Suprapubic skin (tissue), 4 donors: ENCODE results near the gene CPSF7. TPM values are rescaled to one million over a fixed set of nuclear protein-coding genes. Genes with fewer than 3 reads are reported as not detected.

Experiments
- DNase-seq, 2 donors: peaks; one replicate each; pipeline ENCODE4 v3.0.0-alpha.2; 2019; ENCODE audit warnings: low spot score in 2 of 2
- H3K27ac ChIP-seq: fragments of 200-600 bp; sonication (generic); one replicate; pipeline ENCODE4 v1.5.1; 2019
- H3K27me3 ChIP-seq: fragments of 200-600 bp; sonication (generic); one replicate; pipeline ENCODE4 v1.5.1; 2019
- H3K36me3 ChIP-seq: fragments of 200-600 bp; sonication (generic); one replicate; pipeline ENCODE4 v1.5.1; 2019
- H3K4me1 ChIP-seq: fragments of 200-600 bp; sonication (generic); one replicate; pipeline ENCODE4 v1.5.1; 2019
- H3K4me3 ChIP-seq: fragments of 200-600 bp; sonication (generic); one replicate; pipeline ENCODE4 v1.5.1; 2019; ENCODE audit warnings: mild to moderate bottlenecking
- H3K9me3 ChIP-seq: fragments of 200-600 bp; sonication (generic); one replicate; pipeline ENCODE4 v1.5.1; 2019
- EP300 ChIP-seq: sonication (generic); formaldehyde crosslinking; IDR thresholded peaks from one replicate; pipeline ENCODE4 v1.6.1; 2017; ENCODE audit warnings: antibody characterized with exemption
- POLR2A ChIP-seq, 2 donors: fragments of 450-650 bp; IDR thresholded peaks; one replicate each; pipeline ENCODE4 v1.6.1; 2017; ENCODE audit warnings: antibody characterized with exemption in 2 of 2, mild to moderate bottlenecking in 2 of 2, moderate library complexity in 2 of 2
- POLR2AphosphoS5 ChIP-seq, 3 donors: sonication (generic); formaldehyde crosslinking; IDR thresholded peaks; one replicate each; pipeline ENCODE4 v1.6.1; 2017; ENCODE audit warnings: antibody characterized with exemption in 3 of 3
- WGBS: methylation state at CpG from one replicate; pipeline ENCODE4 v1.1.5; 2018; 5-methylcytosine and 5-hydroxymethylcytosine counted together
- total RNA-seq, 4 donors: library from RNA; depleted of rRNA; stranded (reverse); fragments of >200 nt; gene quantifications; one replicate each; pipeline ENCODE4 v1.1.0, GENCODE V29; 2016
- TF ChIP-seq, protein P1 (sequence below), 2 donors: fragments of 200-600 bp in 1 of 2; fragments of 450-650 bp in 1 of 2; sonication (generic) in 1 of 2; IDR thresholded peaks; one replicate each; pipeline ENCODE4 v1.5.1; 2016 to 2019; ENCODE audit warnings: antibody characterized with exemption in 2 of 2, mild to moderate bottlenecking in 1 of 2, moderate library complexity in 1 of 2

The CPSF7 gene
- 10 to 100 TPM; 57.2 to 76.2 (median 70.7) TPM for total RNA-seq

DNA sequence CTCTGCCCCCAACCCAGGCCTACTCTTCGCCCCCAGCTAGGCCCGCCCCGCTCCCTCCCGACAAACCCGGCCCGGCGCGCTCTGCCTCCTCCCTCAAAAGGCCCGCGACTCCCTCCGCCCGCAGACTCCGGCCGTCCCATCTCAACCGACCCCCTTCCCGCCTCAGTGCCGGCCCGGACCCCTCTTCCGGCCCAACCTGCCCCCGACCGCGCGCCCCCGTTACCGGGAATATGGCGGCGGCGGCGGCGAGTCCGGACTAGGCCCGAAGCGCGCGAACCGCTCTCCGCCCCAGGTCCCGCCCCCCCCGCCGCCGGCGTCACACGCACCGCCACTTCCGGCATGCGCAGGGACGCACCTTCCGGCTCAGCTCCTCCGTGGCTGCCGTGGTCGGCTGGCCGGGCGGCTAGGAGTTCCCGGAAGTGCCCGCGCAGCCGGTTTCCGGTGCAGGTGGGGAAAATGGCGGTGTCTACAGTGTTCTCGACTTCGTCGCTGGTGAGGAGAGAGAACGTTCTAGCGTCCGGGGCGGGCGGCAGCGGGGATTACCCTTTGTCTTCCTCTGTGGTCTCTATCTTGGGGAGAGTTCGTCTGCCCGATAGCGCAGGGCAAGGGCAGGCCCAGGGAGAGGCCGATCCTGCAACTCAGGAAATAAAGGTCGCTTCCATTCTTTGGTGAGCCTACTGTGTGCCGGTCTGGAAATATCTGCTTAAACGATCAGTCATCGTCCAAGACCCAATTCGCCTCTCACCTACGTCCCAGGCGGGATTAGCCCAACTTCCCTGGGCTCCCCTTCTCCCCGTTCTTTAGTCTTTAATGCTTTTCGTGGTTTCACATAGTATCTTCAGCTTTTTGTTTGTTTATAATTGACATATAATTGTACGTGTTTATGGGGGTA lies at the start of gene CPSF7, which contains the start of gene SDHAF2:
Gene CPSF7, minus strand, starts transcription at position 285 of the 892 bp plus-strand sequence. CDS start 740 bp downstream, outside the sequence.
Gene SDHAF2, plus strand, starts transcription at position 434 of the 892 bp plus-strand sequence. Its CDS starts 23 bp downstream, at position 457.
- H3K36me3 ChIP-seq: peaks cover 34% of the 10 kb centered on the region
- H3K27ac ChIP-seq: peak within 1 kb of the TSS; percentile 99
- DNase-seq: peak; percentile 97 to 98
- TF ChIP-seq, protein P1, sequence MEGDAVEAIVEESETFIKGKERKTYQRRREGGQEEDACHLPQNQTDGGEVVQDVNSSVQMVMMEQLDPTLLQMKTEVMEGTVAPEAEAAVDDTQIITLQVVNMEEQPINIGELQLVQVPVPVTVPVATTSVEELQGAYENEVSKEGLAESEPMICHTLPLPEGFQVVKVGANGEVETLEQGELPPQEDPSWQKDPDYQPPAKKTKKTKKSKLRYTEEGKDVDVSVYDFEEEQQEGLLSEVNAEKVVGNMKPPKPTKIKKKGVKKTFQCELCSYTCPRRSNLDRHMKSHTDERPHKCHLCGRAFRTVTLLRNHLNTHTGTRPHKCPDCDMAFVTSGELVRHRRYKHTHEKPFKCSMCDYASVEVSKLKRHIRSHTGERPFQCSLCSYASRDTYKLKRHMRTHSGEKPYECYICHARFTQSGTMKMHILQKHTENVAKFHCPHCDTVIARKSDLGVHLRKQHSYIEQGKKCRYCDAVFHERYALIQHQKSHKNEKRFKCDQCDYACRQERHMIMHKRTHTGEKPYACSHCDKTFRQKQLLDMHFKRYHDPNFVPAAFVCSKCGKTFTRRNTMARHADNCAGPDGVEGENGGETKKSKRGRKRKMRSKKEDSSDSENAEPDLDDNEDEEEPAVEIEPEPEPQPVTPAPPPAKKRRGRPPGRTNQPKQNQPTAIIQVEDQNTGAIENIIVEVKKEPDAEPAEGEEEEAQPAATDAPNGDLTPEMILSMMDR (IDR thresholded peaks at IDR 0.05): no peak
- TF ChIP-seq EP300: no peak
- peak; percentile 45 to 88 (median 81) for TF ChIP-seq POLR2AphosphoS5 (IDR thresholded peaks at IDR 0.05)
- TF ChIP-seq POLR2A (IDR thresholded peaks at IDR 0.05): peak; percentile 20 to 85
- peaks cover 38% of the 10 kb centered on the region for H3K4me1 ChIP-seq
- H3K9me3 ChIP-seq: no peaks in the 10 kb centered on the region
- peak within 1 kb of the TSS; percentile 86 for H3K4me3 ChIP-seq
- no peaks in the 10 kb centered on the region for H3K27me3 ChIP-seq
- under 1% methylated on average over 74 of the region's 82 CpGs for WGBS

- DNase-seq: no peak
- TF ChIP-seq, protein P1 (IDR thresholded peaks at IDR 0.05): peak; percentile 79 to 90
- TF ChIP-seq POLR2A (IDR thresholded peaks at IDR 0.05): no peak
- 9% methylated on average over 3 of the region's 18 CpGs for WGBS
- Histone ChIP-seq H3K4me1 (peaks cover 23% of the 10 kb centered on the region), H3K27ac (no peak overlapping the region), H3K4me3 (no peak overlapping the region), H3K9me3 (no peaks in the 10 kb centered on the region), H3K27me3 (no peaks in the 10 kb centered on the region), H3K36me3 (no peaks in the 10 kb centered on the region)
These were observed 48.0 kb upstream of the CPSF7 start for GRCh38 chr11:61477727-61478148.

DNA sequence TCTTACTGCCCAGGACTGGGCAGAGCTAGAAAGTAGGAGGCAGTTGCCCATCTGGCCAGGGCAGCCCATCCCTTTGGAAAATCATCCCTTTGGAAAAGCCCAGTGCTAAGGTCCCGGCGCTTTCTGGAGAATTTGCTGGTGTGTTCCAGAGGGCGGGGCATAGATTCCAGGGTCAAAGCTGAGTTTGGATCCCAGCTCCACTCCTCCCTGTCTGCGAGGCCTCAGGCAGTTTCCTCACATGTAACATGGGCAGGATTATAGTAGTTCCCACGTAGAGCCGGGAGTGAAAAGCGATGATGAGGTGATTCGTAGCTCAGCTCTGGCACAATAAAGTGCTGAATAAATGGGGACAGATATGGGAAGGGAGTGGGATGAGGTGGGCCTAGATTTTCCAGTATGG lies 47.4 kb upstream of the CPSF7 start:
- WGBS: 13% methylated on average over 8 of the region's 8 CpGs
- Histone ChIP-seq H3K27me3 (no peaks in the 10 kb centered on the region), H3K27ac (no peak overlapping the region), H3K4me1 (peaks cover 27% of the 10 kb centered on the region), H3K9me3 (no peaks in the 10 kb centered on the region), H3K36me3 (no peaks in the 10 kb centered on the region), H3K4me3 (no peak overlapping the region)
- TF ChIP-seq EP300 (no peak), POLR2A (IDR thresholded peaks at IDR 0.05) (no peak), POLR2AphosphoS5 (IDR thresholded peaks at IDR 0.05) (no peak)
- TF ChIP-seq, protein P1 (IDR thresholded peaks at IDR 0.05): no peak
- no peak for DNase-seq

- 80% methylated on average over 2 of the region's 3 CpGs for WGBS
- Histone ChIP-seq H3K9me3 (no peaks in the 10 kb centered on the region), H3K27me3 (no peaks in the 10 kb centered on the region), H3K27ac (no peak overlapping the region), H3K4me3 (no peak overlapping the region), H3K36me3 (no peaks in the 10 kb centered on the region), H3K4me1 (peaks cover 32% of the 10 kb centered on the region)
- TF ChIP-seq POLR2AphosphoS5 (IDR thresholded peaks at IDR 0.05): no peak
- TF ChIP-seq POLR2A (IDR thresholded peaks at IDR 0.05): no peak
- TF ChIP-seq, protein P1 (IDR thresholded peaks at IDR 0.05): no peak
- no peak for TF ChIP-seq EP300
- no peak for DNase-seq
These were observed 46.6 kb upstream of the CPSF7 start for GRCh38 chr11:61476371-61476770.

DNA sequence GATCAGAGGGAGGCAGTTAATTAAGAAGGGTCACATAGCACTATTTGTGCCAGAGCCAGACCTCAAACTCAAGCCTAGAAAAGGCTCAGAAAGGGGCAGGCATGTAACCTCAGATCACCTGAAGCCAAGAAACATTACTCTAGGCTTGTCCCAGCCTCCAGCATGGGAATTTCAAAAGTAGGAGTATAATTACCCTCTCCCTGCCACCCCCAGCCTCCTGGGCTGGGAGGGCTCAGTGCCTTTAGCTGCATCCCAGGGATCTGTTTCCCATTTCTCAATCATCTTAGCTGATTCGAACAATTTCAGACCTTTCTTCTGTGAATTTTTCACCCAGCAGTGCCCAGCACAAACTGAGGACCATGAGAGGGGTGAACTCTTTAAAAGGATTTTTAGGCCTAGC lies 45.7 kb upstream of the CPSF7 start:
- TF ChIP-seq EP300: no peak
- no peak for TF ChIP-seq POLR2AphosphoS5 (IDR thresholded peaks at IDR 0.05)
- TF ChIP-seq, protein P1 (IDR thresholded peaks at IDR 0.05): no peak
- no peak for TF ChIP-seq POLR2A (IDR thresholded peaks at IDR 0.05)
- Histone ChIP-seq H3K36me3 (no peaks in the 10 kb centered on the region), H3K4me3 (no peak overlapping the region), H3K4me1 (peaks cover 32% of the 10 kb centered on the region), H3K9me3 (no peaks in the 10 kb centered on the region), H3K27me3 (no peaks in the 10 kb centered on the region), H3K27ac (no peak overlapping the region)
- WGBS: 73% methylated on average over 1 of the region's 1 CpG
- DNase-seq: no peak
